Adrenal gland (tissue), 12 donors: ENCODE measurements around the gene DENND2A. TPM values are rescaled to one million over a fixed set of nuclear protein-coding genes. Genes with fewer than 3 reads are reported as not detected.

Source experiments
- DNase-seq, 7 donors: peaks; one replicate each; pipeline ENCODE4 v3.0.0-alpha.2; 2019 to 2020
- H3K27ac ChIP-seq, 5 donors: fragments of 200-600 bp; sonication (generic) in 4 of 5; 1 replicate in 3 of 5; 2 replicates in 2 of 5; pipeline versions ENCODE4 v1.5.1 to v1.8.0; 2016 to 2020; ENCODE audit warnings: mild to moderate bottlenecking in 1 of 5
- H3K27me3 ChIP-seq: fragments of 200-600 bp; 2 replicates; pipeline ENCODE4 v1.8.0; 2021
- H3K36me3 ChIP-seq, 2 donors: fragments of 200-600 bp; replicated peaks in 1 of 2; 1 replicate in 1 of 2; 2 replicates in 1 of 2; pipeline versions ENCODE4 v1.5.1 to v1.8.0; 2018 to 2022
- H3K4me1 ChIP-seq, 2 donors: fragments of 200-600 bp; replicated peaks in 1 of 2; 1 replicate in 1 of 2; 2 replicates in 1 of 2; pipeline versions ENCODE4 v1.5.1 to v1.8.0; 2018 to 2021
- H3K4me3 ChIP-seq, 4 donors: fragments of 200-600 bp; sonication (generic) in 3 of 4; one replicate each; pipeline ENCODE4 v1.5.1; 2016 to 2018
- H3K9me3 ChIP-seq, 3 donors: fragments of 200-600 bp; sonication (generic) in 1 of 3; replicated peaks in 1 of 3; 1 replicate in 2 of 3; 2 replicates in 1 of 3; pipeline versions ENCODE4 v1.5.1 to v1.8.0; 2016 to 2021
- POLR2A ChIP-seq, 2 donors: fragments of 450-650 bp; IDR thresholded peaks; one replicate each; pipeline ENCODE4 v1.6.1; 2017; ENCODE audit warnings: antibody characterized with exemption in 2 of 2, mild to moderate bottlenecking in 2 of 2, moderate library complexity in 1 of 2
- WGBS, 4 donors: extraction: QIAGEN DNeasy Blood & Tissue Kit in 2 of 4; methylation state at CpG; one replicate each; pipeline versions ENCODE4 v1.1.5 to v1.1.7; 2013 to 2017; 5-methylcytosine and 5-hydroxymethylcytosine counted together
- intact Hi-C, 2 donors: fragments of 100-400 bp; cut with DNase I; formaldehyde crosslinking; loops; one replicate each; pipeline versions ENCODE4 v1.14.1 to v1.15.0; 2022 to 2023
- polyA plus RNA-seq, 3 donors: library from polyadenylated mRNA; stranded (reverse); fragments of 200-250 nt in 2 of 3; fragments of 350-450 nt in 1 of 3; fragmentation: Illumina TruSeq in 1 of 3; extraction: RNeasy Lipid Tissue Mini Kit (QIAGEN cat#74804) in 1 of 3; gene quantifications; one replicate each; pipeline ENCODE4 v1.2.3, GENCODE V29; 2013 to 2014
- total RNA-seq, 9 donors: library from RNA; depleted of rRNA in 4 of 9; stranded (reverse); fragments of >200 nt in 4 of 9; fragments of 120-200 nt in 1 of 9; fragmentation: NEBNext Ultra II Directional in 1 of 9; extraction: Animal tissue kit (Norgen Biotek cat#: 25700) in 1 of 9; gene quantifications; one replicate each; pipeline versions ENCODE4 v1.1.0 to v1.2.4, GENCODE V29; 2013 to 2023
- TF ChIP-seq, protein P1 (sequence below), 6 experiments: fragments of 450-650 bp in 4 of 6; fragments of 200-600 bp in 2 of 6; sonication (generic) in 1 of 6; IDR thresholded peaks; 1 replicate in 5 of 6; 2 replicates in 1 of 6; pipeline versions ENCODE4 v1.5.1 to v1.8.0; 2016 to 2021; ENCODE audit warnings: antibody characterized with exemption in 6 of 6, mild to moderate bottlenecking in 2 of 6, moderate library complexity in 1 of 6
- donor health status: healthy with polysubstance abuse.
- donor health status: Bipolar disorder and iron deficiency.
- donor health status: DM: yes; HTN: yes; CAD: no.
- donor health status: DM: no; HTN: no; CAD: no.
- donor health status: DM: no; HTN: no; CAD: no.
- donor health status: DM: yes; HTN: yes; CAD: no.

The DENND2A gene
- total and polyA plus RNA-seq, 12 donors: 3.0 to 10.9 (median 5.8) TPM

GRCh38 chr7:140654661-140655060 is 14.0 kb upstream of the DENND2A start:
- H3K27me3 ChIP-seq: no peaks in the 10 kb centered on the region
- peaks cover 0 to 9% of the 10 kb centered on the region in 2 donors for H3K4me1 ChIP-seq
- no peak for DNase-seq
- H3K36me3 ChIP-seq: no peaks in the 10 kb centered on the region
- 90 to 94% (median 92%) methylated on average over 4 of the region's 4 CpGs for WGBS, 4 donors
- TF ChIP-seq, protein P1, sequence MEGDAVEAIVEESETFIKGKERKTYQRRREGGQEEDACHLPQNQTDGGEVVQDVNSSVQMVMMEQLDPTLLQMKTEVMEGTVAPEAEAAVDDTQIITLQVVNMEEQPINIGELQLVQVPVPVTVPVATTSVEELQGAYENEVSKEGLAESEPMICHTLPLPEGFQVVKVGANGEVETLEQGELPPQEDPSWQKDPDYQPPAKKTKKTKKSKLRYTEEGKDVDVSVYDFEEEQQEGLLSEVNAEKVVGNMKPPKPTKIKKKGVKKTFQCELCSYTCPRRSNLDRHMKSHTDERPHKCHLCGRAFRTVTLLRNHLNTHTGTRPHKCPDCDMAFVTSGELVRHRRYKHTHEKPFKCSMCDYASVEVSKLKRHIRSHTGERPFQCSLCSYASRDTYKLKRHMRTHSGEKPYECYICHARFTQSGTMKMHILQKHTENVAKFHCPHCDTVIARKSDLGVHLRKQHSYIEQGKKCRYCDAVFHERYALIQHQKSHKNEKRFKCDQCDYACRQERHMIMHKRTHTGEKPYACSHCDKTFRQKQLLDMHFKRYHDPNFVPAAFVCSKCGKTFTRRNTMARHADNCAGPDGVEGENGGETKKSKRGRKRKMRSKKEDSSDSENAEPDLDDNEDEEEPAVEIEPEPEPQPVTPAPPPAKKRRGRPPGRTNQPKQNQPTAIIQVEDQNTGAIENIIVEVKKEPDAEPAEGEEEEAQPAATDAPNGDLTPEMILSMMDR (IDR thresholded peaks at IDR 0.05): no peak
- TF ChIP-seq POLR2A (IDR thresholded peaks at IDR 0.05): no peak
- no peak overlapping the region for H3K4me3 ChIP-seq
- H3K9me3 ChIP-seq: no peaks in the 10 kb centered on the region
- H3K27ac ChIP-seq: no peak overlapping the region
- intact Hi-C loops: loop anchor here in 1 of 2 donors (2.0 kb wide), 1 partner anchor 136 kb away; no protein-coding TSS in a partner anchor

DNA sequence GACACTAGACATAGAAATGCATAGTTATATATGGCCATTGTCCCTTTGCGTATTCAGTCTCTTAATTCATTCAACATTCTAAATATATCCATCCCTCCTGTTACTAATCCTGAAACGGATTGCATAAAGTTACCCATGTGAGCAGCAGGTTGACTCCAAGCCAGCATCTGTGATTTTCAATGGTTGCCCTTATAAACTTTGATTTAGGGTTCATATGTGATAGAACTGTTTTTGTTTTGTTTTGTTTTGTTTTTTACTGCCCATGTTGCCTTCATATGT is 13.4 kb upstream of the DENND2A start:
- Histone ChIP-seq H3K4me1 (peaks cover 0 to 9% of the 10 kb centered on the region in 2 donors), H3K27me3 (no peaks in the 10 kb centered on the region), H3K27ac (no peak overlapping the region), H3K9me3 (no peaks in the 10 kb centered on the region), H3K36me3 (no peaks in the 10 kb centered on the region), H3K4me3 (no peak overlapping the region)
- 67 to 84% (median 71%) methylated on average over 2 of the region's 2 CpGs for WGBS, 4 donors
- DNase-seq: no peak
- intact Hi-C loops: loop anchor here in 1 of 2 donors (2.0 kb wide), 1 partner anchor 135 kb away; no protein-coding TSS in a partner anchor
- TF ChIP-seq POLR2A (IDR thresholded peaks at IDR 0.05): no peak
- TF ChIP-seq, protein P1 (IDR thresholded peaks at IDR 0.05): no peak

GRCh38 chr7:140653319-140654108 is 12.9 kb upstream of the DENND2A start:
- H3K27ac ChIP-seq: no peak overlapping the region
- TF ChIP-seq, protein P1 (IDR thresholded peaks at IDR 0.05): peak; percentile 82 to 95 (median 90)
- no peak for TF ChIP-seq POLR2A (IDR thresholded peaks at IDR 0.05)
- H3K9me3 ChIP-seq: no peaks in the 10 kb centered on the region
- WGBS, 4 donors: 20 to 30% (median 24%) methylated on average over 11 to 15 of the region's 15 CpGs
- H3K27me3 ChIP-seq: no peaks in the 10 kb centered on the region
- H3K4me1 ChIP-seq: peaks cover 0 to 9% of the 10 kb centered on the region in 2 donors
- DNase-seq: peak; percentile 59 to 79 (median 66)
- H3K36me3 ChIP-seq: no peaks in the 10 kb centered on the region
- no peak overlapping the region for H3K4me3 ChIP-seq
- intact Hi-C loops: loop anchor here (1.0 to 2.0 kb wide), 2 partner anchors 134 to 135 kb away; no protein-coding TSS in a partner anchor

- intact Hi-C loops: no loop called here
- peak in 1 of 7 donors; percentile 3 for DNase-seq
- WGBS, 4 donors: 84 to 88% (median 86%) methylated on average over 12 of the region's 12 CpGs
These were observed 9.8 kb upstream of the DENND2A start for GRCh38 chr7:140650367-140650766.

More at GRCh38 chr7:140650367-140650766, 9.8 kb upstream of the DENND2A start:
- no peaks in the 10 kb centered on the region for H3K27me3 ChIP-seq
- H3K36me3 ChIP-seq: no peaks in the 10 kb centered on the region
- peaks cover 0 to 3% of the 10 kb centered on the region in 2 donors for H3K4me1 ChIP-seq
- H3K9me3 ChIP-seq: no peaks in the 10 kb centered on the region
- TF ChIP-seq, protein P1 (IDR thresholded peaks at IDR 0.05): no peak
- TF ChIP-seq POLR2A (IDR thresholded peaks at IDR 0.05): no peak
- H3K4me3 ChIP-seq: no peak overlapping the region
- H3K27ac ChIP-seq: no peak overlapping the region
